Body of pancreas (tissue), 4 donors: ENCODE results near the gene SLC38A5.
A peak's percentile ranks its signal among the peaks of the same experiment; 100 is the strongest.

Source experiments
- CTCF ChIP-seq, 7 experiments: fragments of 450-650 bp in 4 of 7; fragments of 200-600 bp in 3 of 7; sonication (generic) in 3 of 7; IDR thresholded peaks; one replicate each; pipeline ENCODE4 v1.5.1; 2016 to 2019; ENCODE audit warnings: antibody characterized with exemption in 7 of 7
- POLR2A ChIP-seq, 3 donors: fragments of 450-650 bp; IDR thresholded peaks; one replicate each; pipeline ENCODE4 v1.6.1; 2016; ENCODE audit warnings: antibody characterized with exemption in 3 of 3, mild to moderate bottlenecking in 2 of 3

- TF ChIP-seq CTCF (IDR thresholded peaks at IDR 0.05) (no peak), POLR2A (IDR thresholded peaks at IDR 0.05) (peak in 2 of 3 donors; percentile 37 to 42)
Observed at GRCh38 chrX:48470833-48471118, 716 bp upstream of the SLC38A5 start.
